ENCODE data around the gene SLCO1B1.

- TF ChIP-seq POLR2A (IDR thresholded peaks at IDR 0.05; ENCODE audit: low read length) = no peak
- TF ChIP-seq GATA1 (IDR thresholded peaks at IDR 0.05; ENCODE audit: low read depth, low read length) = no peak
Measured at GRCh38 chr12:21118760-21119159, 12.2 kb upstream of the SLCO1B1 start.
